GM23338 (cell line): ENCODE data around the gene PLIN5.

Source experiments
- CREB1 ChIP-seq: fragments of 250-450 bp; sonication (Bioruptor Pico); IDR thresholded peaks from 2 replicates; pipeline ENCODE4 v1.5.0; 2020; ENCODE audit warnings: low read depth, mild to moderate bottlenecking, moderate library complexity
- CTCF ChIP-seq, 2 experiments: fragments of 200-600 bp in 1 of 2; sonication (generic) in 1 of 2; conservative IDR thresholded peaks; 2 replicates each; pipeline versions ENCODE4 v1.5.1 to v1.6.1; 2016 to 2017; ENCODE audit warnings: antibody characterized with exemption in 2 of 2, low read depth in 2 of 2, mild to moderate bottlenecking in 2 of 2, moderate library complexity in 1 of 2
- ETS1 ChIP-seq: IDR thresholded peaks from 2 replicates; pipeline ENCODE4 v1.6.1; 2016; ENCODE audit warnings: antibody characterized with exemption
- EZH2 ChIP-seq: fragments of 200-600 bp; sonication (generic); IDR thresholded peaks from one replicate; pipeline ENCODE4 v1.8.0; 2017; ENCODE audit warnings: antibody characterized with exemption, mild to moderate bottlenecking, low read depth; ENCODE audit not compliant: unreplicated experiment
- POLR2AphosphoS5 ChIP-seq: IDR thresholded peaks from 2 replicates; pipeline ENCODE4 v1.6.1; 2016; ENCODE audit warnings: antibody characterized with exemption, low read depth
- REST ChIP-seq: IDR thresholded peaks from one replicate; pipeline ENCODE4 v1.6.1; 2018; ENCODE audit warnings: antibody characterized with exemption; ENCODE audit not compliant: unreplicated experiment
- STAT1 ChIP-seq: IDR thresholded peaks from one replicate; pipeline ENCODE4 v1.6.1; 2016; ENCODE audit warnings: antibody characterized with exemption; ENCODE audit not compliant: unreplicated experiment
- ZNF114 ChIP-seq: fragments of 250-450 bp; sonication (Bioruptor Pico); IDR thresholded peaks from 2 replicates; pipeline ENCODE4 v1.5.0; 2020; ENCODE audit warnings: mild to moderate bottlenecking, moderate library complexity
- ZNF331 ChIP-seq: fragments of 250-450 bp; sonication (Bioruptor Pico); IDR thresholded peaks from 2 replicates; pipeline ENCODE4 v1.5.0; 2020; ENCODE audit warnings: low read depth, mild to moderate bottlenecking, moderate library complexity

DNA sequence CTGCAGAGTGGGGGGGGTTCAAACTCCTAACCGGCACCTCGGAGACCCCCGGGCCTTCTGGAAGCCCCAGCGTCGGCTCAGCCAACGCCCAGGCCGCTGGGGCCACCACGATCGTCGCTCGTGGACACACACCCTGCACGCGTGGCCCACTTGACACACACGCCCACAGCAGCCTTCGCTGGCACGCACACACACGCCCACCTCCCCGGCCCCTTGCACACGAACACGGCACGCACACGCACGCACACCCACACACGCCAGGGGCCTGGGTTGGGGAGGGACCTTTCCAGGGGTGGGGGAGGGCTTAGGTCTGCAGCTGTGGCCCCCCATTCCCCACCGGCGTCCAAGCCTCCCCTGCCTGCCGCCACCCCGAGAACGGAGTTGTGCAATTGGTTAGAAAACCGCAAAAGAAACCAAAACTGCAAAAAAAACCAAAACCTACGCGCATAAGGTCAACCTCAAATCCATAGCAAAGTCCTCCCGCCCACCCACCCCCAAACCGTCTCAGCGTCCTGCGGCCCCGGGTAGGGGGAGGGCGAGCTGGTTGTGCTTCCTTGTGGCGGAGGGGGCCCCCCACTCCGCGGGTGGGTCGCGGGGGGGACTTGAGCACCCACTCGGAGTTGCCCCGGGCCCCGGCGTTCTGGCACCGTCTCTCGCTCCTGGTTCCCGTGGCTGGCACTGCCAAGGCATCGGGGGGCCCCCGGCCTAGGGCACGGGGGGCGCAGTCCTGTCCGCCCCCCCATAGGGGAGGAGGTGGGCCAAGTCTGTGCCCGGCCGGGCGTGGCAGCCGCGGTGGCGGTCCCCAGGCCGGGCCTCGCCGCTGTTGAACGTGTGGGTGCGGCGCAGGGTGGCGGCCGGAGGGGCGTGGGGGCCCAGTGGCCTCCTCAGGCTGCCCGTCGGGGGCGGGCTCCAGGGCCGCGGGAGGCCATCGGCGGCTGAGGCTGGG, 8.1 kb upstream of the PLIN5 start:
- TF ChIP-seq CTCF (conservative IDR thresholded peaks at IDR 0.05; ENCODE audit: low read depth in 2 of 2) = no peak
- TF ChIP-seq POLR2AphosphoS5 = no peak
- no peak for TF ChIP-seq EZH2
- no peak for TF ChIP-seq ETS1
- no peak for TF ChIP-seq ZNF331 (CRISPR knock-in tag)
- no peak for TF ChIP-seq REST
- no peak for TF ChIP-seq CREB1 (CRISPR knock-in tag)
- TF ChIP-seq ZNF114 (CRISPR knock-in tag) = no peak
- TF ChIP-seq STAT1 = no peak
